OCI-M1 (cell line): ENCODE measurements around the gene TMEM130.

Source experiments
- DNase-seq: peaks from one replicate; lab custom pipeline; 2025; lab: John Stamatoyannopoulos, UW

TMEM130 gene

DNA sequence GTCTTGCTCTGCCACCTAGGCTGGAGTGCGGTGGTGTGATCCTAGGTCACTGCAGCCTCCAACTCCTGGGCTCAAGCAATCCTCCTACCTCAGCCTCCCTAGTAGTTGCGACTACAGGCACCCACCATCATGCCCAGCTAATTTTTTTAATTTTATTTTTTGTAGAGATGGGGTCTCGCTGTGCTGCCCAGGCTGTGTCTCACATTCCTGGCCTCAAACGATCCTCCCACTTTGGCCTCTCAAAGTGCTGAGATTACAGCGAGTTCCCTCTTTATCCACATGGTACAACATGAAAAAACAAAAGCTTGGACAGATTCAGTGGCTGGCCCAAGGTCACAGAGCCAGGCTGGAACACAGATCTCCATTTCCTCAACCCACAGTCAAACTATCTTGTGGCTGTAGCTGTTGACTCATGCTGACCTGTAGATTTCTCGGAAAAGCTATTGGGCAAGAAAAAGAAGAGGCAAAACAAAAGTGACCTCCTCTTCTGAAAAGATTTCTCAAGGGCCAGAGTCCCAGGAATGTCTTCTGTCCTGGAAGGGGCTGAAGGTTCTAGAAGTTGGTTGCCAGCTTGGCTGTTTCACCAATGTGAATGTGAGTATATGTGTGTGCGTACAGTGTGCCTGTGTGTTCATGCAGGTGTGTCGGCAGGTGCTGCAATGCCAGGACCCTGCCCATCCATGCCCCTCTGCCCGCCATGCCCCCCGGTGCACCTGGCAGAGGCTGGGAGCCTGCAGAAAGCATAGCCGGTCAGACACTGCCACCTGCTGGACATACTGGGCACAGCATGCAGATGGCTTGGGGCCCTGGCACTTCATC, 28.4 kb downstream of the TMEM130 start:
- DNase-seq, result peak; percentile 79

DNA sequence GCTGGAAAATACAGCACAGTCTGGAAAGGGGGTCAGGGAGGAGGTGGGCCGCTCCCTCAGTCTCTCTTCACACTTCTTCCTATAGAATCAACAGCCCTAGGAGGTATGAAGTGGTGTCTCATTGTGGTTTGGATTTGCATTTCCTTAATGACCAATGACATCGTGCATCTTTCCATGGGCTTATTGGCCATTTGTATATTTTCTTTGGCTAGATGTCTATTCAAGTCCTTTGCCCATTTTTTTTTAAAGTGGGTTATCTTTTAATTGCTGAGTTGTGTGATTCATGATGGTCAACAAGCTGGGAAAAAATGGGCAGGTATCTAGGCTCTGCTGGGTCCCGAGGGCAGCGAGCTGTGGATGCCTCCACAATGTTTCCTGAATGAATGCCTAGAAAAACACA, 29.1 kb downstream of the TMEM130 start:
- DNase-seq, result no peak

DNA sequence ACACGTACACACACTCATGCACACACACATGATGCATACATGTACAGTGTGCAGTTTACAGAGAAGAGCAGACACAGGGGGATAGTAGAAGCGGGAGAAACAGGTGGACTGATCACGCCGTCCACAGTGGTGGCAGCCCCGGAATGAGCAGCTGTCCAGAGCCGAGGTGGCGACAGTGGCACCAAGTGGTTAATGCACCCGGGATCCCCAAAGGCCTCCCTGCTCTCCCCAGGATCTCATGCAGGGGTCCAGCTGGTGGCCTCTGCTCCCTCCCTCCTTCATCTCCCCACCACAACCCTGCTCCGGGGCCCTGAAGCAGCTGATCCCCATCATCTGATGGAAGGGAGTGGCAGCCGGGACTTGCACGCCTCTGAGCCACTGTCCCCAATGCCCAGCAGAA, 29.7 kb downstream of the TMEM130 start:
- no peak for DNase-seq

DNA sequence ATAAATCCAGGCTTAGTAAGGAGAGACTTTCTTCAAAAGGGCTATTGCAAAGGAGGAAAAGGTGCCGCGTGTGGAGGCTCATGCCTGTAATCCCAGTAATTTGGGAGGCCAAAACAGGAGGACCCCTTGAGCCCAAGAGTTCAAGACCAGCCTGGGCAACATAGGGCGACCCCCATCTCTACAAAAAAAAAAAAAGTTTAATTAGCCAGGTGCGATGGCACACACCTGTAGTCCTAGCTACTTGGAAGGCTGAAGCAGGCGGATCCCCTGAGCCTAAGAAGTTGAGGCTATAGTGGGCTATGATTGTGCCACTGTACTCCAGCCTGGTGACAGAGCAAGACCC, 32.2 kb downstream of the TMEM130 start:
- no peak for DNase-seq

DNA sequence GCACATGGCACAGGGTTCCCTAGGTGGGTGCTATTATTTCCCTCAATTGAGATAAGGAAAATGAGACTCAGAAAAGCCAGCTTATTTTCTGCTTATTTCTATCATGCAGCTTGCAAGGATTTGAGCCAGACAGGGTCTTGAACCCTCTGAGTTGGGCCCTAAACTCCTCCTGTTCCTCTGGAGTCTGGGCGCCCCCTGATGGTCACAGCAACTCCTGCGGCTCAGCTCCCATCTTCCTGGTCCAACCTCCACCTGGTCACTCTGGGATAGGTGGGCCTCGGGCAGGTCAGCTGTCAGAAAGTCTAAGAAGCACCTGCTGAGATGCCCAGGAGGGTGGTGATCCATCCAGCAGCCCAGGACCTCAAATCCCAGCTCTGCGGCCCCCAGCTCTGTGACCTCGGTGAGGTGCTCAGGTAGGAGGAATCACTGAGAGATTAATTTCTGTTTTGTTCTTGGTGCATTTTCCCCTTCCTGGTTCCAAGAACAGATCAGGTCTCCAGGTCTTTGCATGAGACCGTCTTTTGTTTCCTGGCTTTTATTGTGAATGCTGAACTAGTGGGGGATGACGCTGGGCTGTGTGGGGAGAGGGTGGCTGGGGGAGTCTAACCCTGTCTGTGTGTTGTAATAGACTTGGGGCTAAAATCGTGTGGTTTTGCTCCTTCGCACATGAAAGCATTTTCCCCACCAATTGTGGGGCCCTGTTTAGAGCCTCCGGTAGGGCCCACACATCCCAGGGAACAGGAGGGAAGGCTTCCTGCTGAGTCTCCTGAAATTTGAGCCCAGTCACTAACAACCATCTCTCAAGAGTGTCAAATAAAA, 32.8 kb downstream of the TMEM130 start:
- peak; percentile 67 for DNase-seq

DNA sequence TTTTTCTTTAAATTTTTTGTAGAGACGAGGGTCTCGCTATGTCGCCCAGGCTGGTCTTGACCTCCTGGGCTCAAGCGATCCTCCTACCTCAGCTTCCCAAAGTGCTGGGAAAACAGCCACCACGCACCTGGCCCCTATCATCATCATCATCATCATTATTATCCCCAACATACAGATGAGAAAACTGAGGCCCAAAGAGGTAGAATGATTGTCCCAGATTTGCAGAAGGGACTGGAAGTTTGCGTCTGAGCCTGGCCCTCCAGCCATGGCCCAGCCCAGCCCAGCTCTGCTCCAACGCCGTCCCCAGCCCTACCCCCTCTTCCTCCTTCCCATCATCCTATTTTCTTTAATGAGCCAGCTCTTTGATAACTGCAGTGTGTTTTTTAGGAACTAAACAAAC, 34.9 kb downstream of the TMEM130 start:
- DNase-seq, result no peak

DNA sequence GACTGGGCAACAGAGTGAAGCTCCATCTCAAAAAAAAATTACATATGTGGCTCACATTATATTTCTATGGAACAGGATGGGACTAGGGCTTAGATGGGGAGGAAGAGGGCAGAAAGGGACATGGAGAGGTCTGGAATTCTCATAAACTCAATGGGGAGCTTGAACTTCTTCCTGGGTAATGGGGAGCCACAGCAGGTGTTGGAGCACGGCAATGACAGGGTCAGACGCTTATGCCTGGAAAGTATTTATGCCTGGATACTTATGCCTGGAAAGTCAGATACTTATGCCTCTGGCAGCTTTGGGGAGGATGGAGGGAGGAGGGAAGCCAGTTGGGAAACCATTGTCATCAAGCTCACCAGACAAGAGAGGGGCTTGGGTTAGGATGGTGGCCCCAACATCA, 36.8 kb downstream of the TMEM130 start:
- DNase-seq, result no peak

DNA sequence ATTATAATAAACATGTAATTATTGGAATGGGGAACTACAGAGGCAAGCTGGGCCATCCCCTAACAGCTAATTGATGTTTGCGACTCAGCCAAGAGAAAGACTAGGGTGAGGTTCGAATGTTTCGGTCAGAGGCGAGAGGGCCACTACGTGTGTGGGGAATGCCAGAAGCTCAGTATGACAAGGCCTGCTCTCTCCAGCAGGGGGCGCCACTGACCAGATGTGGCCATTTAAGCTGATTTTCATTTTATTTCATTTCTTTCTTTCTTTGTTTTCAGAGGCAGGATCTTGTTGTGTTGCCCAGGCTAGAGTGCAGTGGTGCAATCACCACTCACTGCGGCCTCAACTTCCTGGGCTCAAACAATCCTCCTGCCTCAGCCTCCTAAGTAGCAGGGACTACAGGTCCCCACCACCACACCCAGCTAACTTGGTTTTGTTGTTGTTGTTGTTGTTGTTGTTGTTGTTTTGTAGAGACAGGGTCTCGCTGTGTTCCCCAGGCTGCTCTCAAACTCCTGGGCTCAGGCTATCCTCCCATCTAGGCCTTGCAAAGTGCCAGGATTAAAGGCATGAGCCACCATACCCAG, 38.1 kb downstream of the TMEM130 start:
- DNase-seq, result peak; percentile 65

DNA sequence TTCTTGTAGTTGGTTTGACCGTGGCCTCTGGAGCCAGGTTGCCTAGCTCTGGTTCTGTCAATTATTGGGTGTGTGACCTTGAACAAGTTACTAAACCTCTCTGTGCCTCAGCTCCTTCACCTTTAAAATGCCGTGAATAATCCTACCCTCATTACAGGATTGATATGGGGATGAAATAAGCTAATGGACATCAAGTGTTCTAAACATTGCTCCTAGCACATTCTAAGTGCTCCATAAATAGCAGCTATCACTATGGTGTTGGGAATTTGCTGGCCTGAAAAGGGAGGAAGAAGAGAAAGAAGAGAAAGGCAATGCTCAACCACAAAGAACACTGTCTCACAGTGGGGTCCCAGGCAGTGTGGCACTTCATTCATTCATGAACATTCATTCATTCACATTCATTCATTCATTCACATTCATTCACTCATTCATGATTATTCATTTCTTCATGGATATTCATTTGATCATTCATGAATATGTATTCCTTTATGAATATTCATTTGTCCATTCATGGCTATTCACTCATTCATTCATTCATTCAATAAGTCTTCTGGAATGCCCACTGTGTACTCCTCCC, 38.8 kb downstream of the TMEM130 start:
- DNase-seq, result no peak

DNA sequence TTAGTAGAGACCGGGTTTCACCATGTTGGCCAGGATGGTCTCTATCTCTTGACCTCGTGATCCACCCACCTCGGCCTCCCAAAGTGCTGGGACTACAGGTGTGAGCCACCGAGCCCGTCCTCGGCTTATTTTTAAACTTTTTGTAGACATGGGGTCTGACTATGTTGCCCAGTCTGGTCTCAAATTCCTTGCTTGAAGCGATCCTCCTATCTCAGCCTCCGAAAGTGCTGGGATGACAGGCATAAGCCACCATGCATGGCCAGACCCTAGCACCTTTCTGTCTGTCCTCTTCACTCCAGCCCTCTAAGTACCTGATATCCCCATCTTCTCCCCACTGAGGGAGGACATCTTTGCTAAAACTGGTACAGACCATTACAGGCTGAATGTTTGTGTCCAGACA, 41.4 kb downstream of the TMEM130 start:
- DNase-seq, result no peak

DNA sequence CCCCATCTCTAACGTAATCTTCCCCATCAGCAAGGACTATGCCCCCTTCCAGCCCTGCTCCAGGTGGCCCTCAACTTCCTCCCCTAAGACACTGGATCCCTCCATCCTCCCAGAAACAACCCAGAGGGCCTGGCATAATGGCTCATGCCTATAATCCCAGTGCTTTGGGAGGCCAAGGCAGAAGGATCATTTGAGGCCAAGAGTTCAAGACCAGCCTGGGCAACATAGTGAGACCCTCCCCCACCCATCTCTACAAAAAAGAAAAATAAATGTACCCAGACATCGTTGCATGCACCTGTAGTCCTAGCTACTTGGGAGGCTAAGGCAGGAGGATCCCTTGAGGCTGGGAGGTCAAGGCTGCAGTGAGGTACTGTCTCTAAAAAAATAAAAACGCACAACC, 42.6 kb downstream of the TMEM130 start:
- DNase-seq, result no peak

DNA sequence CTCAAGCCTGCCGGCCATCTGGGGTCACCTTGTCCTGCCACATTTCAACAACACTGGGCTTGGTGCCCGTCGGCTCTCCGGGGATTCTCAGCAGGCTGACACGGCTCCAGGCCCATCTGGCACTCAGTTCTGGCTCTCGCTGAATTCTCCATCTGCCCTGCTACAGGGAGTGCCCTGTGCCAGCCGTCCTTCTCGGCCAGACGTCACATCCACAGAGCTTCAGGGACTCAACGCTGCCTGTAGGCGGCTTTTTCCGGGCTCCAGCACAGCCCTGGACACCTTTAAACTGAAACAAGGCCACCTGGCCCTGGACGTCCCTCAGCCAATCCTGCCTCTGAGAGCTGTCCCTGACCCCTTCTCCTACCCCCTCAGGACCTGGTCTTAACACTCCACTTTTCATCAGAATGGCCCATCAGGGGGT, 43.0 kb downstream of the TMEM130 start:
- DNase-seq, result no peak

DNA sequence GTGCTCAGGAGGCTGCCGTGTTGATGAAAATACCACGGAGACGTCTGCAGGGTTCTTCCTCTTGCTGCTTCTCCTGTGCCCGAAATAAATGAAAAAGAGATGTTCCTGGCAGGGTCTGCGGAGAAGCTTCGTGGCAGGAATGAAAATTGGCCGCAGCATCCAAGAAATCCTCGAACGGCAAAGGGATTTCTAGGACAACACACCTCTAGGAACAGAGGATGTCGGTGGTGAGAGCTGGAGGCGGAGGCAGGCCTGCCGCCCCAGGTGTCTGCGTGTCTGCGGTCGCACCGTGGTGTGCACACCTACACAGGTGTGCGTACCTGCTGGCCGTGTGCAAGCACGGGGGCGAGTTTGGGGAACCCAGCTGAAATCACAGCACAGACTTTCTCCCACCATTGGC, 43.4 kb downstream of the TMEM130 start:
- no peak for DNase-seq

DNA sequence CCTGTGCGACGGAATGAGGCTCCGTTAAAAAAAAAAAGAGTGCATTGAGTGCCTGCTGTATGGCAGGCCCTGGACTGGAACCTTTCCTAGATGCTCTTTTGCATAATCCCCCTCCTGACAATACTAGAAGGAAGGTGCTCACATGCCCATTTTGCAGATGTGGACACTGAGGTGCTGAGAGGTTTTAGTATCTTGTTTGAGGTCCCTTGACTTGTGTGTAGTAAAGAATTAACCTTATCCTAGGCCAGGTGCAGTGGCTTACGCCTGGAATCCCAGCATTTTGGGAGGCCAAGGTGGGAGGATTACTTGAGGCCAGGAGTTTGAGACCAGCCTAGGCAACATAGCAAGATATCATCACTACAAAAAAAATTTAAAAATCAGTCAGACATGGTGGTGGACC, 46.6 kb downstream of the TMEM130 start:
- DNase-seq, result no peak

DNA sequence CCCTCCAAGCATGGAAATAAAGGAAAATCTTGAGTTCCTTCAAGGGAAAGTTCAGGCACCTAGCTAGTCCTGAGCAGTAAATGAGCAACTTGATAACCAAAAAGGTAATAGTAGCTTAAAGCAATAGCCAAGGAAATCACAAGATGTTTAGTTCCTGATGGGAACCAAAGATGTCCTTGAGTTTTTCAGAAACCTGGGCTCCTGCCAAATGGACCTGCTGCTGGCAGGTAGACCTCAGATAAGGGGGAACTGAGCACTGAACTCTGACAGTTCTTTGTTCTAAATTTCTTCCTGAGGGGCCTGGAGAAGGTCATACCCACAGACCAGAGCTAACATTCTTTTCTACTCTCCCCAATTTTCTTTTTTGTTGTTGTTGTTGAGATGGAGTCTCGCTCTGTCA, 48.5 kb downstream of the TMEM130 start:
- no peak for DNase-seq

DNA sequence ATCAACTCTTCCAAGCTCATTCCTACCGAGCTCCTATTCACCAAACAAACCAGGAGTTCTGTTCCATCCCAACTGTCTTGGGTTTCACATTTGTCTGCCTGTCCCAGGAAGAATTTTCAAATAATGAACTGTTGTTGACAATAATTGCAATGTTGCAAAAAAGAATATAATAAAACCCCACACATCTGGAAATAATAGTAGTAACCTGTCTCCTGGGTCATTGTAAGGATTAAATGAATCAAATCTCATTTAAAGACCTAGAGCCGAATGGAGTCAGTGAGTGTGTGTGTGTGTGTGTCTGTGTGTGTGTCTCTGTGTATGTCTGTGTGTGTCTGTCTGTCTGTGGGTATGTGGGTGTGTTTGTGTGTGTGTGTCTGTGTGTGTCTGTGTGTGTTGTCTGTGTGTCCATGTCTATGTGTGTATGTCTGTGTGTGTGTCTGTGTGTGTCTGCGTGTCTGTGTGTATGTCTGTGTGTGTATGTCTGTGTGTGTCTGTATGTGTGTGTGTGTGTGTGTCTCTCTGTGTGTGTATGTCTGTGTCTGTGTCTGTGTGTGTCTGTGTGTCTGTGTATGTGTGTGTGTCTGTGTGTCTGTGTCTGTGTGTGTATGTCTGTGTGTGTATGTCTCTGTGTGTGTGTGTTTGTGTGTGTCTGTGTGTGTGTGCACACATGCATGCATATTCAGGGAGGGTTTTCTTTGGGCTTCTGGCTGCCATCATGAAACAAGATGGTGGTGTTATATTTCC, 52.7 kb downstream of the TMEM130 start:
- no peak for DNase-seq

DNA sequence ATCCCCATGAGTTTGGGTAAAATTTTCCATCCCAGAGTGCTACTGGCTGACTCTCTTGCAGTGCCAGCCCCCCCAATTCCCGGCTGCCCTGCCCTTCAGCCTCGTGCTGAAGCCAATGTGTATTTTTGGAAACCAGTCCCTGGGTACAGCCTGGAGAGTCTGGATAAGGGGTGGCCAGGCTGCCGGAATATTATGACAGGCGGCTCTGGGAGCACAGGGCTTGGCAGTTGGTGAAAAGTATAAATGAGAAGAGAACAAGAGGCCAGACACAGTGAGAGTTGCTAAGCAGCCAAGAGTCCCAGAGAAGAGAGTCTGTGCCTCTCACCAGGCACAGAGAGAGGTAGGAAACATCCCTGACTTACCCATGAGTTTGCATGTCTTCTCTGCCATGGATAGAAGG, 53.6 kb downstream of the TMEM130 start:
- no peak for DNase-seq

DNA sequence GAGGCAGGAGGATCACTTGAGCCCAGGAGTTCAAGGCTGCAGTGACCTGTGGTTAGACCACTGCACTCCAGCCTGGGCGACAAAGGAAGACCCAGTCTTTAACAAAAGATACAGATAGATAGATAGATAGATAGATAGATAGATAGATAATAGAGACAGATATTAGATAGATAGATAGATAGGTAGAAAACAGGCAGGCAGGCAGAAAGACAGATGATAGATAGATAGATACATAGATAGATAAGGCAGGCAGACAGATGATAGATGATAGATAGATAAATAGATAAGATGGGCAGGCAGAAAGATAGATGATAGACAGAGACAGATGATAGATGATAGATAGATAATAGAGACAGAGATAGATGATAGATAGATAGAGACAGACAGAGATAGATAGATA, 54.5 kb downstream of the TMEM130 start:
- no peak for DNase-seq

DNA sequence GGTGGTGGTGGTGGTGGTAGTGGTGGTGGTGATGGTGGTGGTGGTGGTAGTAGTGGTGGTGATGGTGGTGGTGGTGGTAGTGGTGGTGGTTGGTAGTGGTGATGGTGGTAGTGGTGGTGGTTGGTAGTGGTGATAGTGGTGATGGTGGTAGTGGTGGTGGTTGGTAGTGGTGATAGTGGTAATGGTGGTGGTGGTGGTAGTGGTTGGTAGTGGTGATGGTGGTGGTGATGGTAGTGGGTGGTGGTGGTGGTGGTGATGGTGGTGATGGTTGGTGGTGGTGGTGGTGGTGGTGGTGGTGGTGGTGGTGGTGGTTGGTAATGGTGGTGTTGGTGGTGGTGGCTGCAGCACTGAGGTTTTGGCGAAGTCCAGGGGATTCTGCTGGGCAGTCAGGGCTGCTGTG, 58.5 kb downstream of the TMEM130 start:
- no peak for DNase-seq

DNA sequence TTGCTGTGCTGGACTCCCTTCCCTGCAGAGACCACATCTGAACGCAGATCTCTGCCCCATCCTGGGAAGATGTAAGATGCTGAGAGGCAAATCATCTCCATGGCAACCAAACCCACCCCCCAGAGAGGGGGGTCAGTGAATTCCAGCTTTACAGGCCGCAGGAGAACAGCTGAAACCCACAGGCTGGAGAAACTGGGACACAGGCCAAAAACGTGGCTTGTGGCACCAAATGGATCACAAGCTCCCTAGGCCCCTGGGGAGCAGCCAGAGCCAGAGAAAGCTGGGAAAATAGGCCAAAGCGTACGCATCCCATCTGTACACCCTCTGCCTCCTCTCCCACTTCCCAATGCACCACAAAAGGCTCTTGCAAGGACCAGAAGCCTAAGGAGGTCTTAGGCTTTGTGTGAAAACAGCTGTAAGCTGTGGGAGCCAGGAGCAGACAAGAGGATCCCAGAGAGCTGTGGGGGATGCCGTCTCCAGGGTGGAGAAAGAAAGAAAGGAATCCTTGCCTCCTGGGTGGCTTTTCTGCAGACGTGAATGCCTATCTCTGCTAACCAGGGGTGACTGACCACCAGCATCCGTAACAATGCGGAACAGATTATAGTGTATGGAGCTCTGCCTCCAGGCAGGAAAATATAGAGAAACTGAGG, 59.5 kb downstream of the TMEM130 start:
- no peak for DNase-seq

DNA sequence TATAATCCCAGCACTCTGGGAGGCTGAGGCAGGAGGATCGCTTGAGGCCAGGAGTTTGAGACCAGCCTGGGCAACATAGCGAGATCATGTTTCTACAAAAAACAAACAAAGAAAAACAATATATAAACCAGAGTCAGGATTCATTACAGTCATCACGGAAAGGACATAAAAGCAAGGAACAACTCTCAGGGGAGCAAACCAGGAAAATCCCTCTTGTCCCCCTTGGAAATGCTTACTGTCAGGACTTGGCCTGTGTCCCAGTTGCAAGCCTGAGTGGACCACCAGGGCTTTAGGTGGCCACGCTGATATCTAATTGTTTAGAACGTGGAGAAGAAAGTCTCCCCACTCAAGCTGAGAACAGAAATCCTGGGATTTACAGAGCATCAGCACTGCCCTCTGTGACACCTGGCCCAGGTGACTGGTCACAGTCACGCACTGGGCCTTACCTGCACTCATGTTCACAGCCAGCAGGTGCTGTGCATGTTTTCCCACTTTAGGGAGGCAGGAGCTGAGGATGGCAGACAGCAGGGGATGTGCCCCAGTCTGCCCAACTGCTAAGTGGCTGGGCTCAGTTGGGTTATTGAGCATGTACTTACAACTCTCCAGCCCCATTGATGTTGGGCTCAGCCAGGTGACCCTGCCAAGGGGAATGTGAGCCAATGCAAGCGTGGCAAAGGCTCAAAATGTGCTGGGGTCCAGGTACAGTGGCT, 60.9 kb downstream of the TMEM130 start:
- no peak for DNase-seq
